Left forelimb (tissue), 1 donor: ENCODE data around the gene EDAR.

Source experiments
- DNase-seq: peaks from one replicate; pipeline ENCODE4 v3.0.0-alpha.2; 2018; ENCODE audit warnings: low spot score

The EDAR gene

DNA sequence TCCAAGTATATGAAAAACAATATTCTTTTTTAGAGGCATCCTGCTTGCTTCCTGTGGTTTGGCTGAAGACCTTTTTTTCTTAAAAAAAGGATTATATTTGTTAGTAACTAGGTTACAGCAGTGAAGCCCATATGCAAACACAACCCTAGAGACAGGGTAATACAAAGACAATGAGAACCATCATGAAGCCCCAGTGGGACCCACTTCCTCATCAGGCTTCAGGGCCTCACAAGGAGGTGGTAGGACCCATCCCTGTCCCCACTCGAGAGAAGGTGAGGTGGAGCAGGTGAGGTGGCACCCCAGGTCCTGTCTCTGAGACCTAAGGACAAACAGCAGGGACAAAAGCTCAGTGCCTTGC lies 80.3 kb downstream of the EDAR start:
- DNase-seq = no peak

DNA sequence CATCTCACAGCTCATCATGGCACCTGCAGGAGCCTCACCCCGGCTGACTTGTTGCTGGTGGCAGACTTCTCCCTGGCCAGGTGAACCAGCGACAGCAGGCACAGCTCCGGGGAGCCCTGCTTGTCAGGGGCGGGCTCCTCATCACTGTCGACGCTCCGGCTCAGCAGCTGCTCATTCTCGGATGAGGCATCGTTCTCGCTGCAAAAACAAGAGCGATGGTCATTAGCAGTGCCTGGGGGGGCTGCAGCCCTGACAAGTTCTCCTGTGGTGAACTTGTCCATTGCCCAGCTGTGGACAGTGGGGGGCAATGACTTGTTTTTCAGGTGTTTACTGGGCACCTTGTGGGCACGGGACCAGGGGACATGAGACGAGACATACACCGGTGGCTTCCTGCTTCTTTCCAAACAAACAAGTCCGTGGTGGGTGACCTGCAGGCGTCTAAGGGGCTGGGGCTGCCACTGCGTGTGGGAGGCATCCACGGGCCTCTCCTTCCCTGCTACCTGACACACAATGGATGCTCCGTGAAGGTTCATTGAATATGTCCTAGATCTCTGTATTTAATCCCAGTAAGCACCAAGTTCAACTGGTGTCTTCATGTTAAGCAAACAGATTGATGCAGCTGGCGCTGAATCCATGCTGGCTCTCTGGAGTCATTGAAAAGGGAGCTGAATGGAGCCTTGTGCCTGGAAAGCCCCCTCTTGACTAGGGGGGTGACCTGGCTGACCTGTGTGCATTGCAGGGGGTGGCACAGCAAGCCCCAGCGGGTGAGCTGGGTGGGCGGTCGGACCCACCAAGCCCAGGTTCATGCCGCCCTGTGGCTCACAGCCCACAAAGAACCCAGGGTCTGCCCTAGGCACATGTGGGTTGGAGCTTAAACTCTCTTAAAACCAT lies 81.0 kb downstream of the EDAR start:
- DNase-seq = no peak

DNA sequence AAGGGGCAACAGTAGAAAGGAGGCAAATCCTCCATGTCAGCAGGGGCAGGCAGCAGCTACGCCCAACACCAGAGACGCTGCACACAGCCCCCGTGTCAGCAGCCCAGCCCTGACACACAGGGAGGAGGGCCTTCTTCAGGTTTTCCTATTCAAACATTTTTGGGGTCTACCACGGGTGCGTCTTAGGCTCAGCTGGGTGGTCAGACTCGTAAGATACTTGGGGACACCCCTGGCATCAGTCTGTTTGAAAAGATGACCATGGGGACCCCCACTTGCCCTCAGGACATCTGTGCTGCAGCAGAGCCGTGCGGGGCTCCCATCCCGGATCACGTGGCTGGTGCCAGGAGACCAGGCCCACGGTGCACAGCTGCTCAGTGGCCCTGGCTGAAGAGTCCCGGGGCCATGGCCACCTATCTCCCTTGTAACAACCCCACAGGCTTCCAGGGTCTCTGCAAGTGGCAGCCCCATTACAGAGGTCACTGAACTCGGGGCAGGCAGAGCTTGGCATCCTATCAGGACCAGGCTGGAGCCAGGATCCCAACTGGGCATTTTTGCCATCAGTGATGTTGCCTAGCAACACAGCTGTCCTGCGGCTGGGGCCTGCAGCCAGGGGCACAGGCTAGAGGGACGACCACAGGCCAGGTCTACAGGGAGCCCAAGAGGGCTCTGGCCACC lies 82.5 kb downstream of the EDAR start:
- no peak for DNase-seq

DNA sequence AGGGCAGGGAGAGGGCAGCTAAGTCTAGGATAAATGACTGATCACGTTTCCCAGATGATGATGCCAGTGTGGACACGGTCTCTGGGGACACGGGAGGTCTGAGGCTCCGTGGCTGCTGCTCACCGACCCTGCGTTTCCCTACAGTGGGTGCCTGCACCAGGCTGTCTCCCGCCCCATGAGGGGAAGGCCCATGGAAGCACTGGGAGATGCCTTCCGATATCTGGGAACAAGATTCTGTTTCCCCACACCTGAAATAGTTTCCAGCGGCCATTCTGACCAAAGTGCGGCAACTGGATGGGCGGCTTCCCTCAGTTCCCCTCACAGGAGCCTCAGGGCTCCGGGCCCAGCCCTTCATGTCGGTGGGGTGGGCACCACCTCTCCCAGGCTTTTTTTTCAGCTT lies 83.1 kb downstream of the EDAR start:
- DNase-seq = no peak

DNA sequence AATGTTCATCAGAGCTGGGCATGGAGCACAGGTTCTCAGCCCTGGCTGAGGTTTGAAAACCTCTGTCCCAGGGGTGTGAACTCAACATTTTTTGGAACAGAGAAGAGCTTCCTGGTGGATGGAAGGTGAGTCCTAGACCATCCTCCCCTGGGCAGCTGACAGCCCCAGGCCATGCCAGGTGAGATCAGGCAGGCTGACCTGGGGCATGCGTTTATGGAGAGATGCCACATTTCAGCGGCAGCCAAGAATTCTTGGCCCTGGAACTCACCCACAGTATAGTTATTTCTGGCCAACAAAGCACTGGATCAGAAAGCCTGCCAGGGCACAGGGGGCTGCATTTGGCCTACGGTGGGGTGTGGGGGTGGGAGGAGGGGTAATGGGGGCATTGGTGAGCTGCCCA lies 83.8 kb downstream of the EDAR start:
- DNase-seq = no peak

DNA sequence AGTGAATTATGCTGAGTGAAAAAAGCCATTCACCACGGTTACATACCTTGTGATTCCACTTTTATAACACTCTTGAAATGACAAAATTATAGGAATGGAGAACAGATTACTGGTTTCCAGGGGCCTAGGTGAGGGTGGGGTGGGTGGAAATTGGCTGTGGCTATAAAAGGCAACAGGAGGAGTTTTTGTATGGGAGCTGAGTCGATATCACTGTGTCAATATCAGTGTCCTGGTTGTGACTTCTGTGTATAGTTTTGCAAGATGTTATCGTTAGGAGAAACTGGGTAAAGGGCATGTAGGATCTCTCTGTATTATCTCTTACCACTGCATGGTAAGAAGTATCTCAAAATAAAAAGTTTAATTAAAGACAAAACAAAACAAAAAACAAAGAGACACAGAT lies 84.3 kb downstream of the EDAR start:
- DNase-seq = no peak

DNA sequence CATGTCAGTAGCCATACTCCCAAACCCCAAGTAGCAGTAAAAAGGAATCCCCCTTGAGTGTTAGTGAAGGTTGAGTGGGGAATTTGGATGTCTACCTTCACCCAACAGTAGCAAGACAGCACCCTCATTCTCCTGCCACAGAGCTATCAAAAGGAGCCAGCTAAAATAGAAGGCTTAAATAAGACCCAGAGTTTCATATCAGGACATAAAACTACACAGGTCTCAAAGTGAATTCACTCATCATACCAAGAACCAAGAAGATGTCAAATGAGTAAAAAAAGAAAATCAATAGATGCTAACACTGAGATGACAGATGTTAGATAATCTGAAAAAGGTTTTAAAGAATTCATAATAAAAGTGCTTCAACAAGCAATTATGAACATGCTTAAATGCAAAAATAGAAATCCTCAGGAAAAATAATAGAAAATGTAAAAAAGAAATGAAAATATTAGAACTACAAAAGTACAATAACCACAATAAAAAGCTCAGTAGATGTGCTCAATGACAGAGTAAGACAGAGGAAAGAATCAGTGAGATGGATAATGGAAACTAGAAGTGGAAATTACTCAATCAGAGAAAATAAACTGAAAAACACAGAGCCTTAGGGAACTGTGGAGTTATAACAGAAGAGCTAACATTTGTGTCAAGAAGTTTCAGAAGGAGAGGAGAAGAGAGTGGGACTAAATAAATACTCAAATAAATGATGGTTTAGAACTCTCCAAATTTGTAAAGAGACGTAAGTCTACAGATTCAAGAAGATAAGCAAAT lies 90.5 kb downstream of the EDAR start:
- DNase-seq = no peak

DNA sequence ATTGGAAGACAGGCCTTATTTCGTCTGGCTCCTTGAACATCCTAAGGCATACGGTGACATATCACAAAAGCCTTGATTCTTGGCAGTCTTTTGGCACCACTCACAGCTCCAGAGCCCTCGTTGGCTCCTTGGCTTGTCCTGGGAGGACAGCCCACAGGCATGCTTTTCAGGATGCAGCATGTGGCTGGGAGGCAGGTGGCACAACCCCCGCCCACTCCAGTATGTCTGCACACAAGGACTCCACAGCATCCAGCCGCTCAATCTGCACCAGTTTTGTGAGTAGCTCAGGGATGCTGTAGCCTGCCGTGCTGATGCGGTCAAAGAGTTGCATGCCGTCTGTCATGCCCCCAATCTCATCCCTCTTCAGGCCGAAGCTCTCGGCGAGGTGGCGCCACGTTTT lies 92.3 kb downstream of the EDAR start:
- DNase-seq = no peak

DNA sequence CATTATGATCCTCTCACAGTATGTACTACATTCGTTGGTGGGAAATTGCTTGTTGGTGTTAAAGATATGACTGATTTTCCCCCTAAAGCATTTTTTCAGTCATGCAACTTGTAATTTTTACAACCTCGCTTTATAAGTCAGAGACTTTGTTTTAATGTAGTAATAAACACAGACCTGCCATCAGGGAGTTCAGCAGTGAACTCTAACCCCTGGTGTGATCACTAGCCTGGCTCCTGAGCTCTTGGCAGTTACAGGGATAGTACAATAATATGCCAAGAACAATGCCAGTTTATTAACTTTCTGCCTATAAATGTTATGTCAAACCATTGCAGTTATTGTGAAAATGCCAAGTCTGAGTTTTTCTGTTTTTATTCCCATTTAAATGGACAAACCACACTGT lies 93.8 kb downstream of the EDAR start:
- no peak for DNase-seq

DNA sequence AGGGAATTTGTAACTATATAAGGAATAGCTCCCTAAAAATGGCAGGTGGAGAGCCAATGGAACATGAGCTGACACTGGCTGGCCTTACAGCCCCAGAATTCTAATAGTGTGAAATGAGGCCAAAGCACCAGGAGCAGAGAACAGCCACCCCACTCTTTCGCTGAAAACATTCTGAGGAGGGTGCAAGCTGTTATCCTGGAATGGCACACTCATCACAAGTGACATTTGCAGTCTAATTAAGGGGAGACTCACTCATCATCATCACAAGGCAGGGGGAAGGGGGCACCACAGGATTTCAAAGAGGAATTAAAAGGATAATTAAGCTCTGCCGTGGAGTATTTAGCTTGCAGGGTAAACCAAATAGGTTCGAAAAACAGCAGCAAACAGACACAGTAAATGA lies 94.3 kb downstream of the EDAR start:
- DNase-seq = no peak

DNA sequence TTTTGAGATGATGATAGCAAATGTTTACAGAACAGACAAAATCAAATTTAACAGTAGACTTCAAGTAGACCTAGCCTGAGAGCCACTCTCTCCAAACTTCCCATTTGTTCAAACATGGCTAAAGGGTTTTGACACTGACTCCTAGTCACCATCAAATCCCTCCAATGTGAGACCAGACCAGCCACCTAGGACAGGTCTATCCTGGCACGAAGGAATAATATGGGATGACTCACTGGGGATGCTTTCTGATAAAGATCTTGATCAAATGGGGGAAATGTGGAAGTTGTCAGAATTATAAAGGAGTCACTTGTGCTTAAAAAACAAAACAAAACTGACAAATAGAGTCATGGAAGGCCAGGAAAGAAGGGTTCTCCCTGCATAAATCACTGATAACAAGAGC lies 95.7 kb downstream of the EDAR start:
- no peak for DNase-seq

DNA sequence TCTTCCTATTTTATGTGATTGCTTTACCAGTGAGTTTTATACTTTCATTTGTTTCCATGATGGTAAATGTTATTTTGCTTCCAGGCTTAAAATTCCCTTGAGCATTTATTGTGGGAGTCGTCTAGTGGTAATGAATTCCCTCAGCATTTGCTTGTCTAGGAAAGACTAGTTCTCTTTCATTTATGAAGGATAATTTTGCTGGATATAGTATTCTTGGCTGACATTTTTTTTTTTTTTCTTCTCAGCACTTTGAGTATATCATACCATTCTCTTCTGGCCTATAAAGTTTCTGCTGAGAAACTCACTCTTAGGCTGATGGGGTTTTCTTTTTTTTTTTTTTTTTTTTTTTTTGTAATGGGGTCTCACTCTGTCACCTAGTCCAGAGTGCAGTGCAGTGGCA lies 99.1 kb downstream of the EDAR start:
- no peak for DNase-seq

DNA sequence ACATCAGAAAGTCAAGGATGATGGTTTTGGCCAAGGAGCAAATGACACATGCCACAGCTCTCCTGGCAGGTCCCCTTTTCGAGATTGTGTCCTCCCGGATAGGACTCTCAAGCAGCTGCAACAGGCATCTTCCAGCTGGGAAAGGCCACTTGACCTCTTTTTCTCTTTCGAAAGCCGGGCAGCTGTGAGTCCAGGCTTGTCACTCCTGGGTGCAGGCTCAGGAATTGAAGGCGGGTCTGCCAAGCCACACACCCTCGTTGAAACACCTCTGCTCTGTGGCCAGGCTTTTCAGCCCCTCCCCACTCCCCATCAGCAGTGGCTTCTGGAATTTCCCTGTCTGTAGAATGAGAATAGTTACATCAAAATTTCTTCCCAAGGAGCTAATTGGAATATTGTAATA lies 104.4 kb downstream of the EDAR start:
- DNase-seq = no peak

DNA sequence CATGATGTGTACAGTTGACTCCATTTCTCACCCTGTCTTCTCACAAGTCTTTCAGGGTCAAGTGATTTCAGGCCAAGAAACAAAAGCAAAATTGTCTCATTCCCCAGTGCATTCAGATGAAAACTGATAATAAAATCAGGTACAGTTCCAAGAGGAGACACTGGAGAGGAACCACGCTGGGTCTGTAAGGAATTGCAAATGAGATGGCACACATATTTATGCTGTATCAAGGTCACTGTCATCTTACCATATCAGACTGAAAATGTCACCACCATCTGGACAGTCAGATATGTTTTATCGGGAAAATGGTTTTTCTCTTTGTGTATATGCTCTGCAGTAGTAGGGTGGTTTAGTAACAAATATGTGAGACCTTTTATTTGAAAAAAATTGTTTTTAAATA lies 110.7 kb downstream of the EDAR start:
- no peak for DNase-seq

DNA sequence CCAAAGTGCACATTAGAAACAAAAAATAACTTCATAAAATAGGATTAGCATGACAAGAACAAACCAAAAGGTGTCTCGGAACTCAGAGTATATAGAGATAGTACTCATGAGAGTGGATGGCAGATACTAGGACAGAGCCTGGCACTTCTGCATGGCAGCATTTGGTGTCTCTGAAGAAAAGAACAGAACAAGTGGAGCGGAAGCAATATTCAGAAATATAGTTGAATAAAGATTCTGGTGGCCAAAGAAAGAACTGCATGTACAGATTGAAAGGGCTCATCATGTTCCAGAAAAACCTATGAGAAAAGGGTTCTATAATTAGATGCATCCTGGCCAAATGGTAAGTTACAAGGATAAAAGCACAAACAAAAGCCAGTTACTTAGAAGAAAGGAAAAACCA lies 111.5 kb downstream of the EDAR start:
- no peak for DNase-seq

DNA sequence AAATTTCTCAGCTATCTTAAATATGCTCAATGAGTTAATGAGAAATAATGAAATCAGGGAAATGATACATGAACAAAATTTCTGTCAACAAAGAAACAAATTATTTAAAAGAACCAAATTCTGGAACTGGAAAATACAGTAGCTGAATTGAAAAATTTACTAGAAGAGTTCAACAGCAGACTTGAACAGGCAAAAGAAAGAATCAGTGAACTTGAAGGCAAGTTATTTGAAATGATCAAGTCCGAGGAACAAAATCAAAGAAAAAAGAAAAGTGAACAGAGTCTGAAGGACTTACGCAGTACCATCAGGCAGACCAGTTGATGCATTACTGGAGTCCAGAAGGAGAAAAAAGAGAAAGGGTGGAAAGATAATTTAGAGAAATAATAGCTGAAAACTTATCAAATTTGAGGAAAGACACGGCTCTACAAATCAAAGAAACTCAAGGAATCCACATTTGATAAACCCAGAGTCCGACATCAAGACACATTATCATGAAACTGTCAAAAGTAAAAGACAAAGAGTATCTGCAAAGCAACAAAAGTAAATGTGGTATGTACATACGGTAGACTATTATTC lies 118.9 kb downstream of the EDAR start:
- no peak for DNase-seq

DNA sequence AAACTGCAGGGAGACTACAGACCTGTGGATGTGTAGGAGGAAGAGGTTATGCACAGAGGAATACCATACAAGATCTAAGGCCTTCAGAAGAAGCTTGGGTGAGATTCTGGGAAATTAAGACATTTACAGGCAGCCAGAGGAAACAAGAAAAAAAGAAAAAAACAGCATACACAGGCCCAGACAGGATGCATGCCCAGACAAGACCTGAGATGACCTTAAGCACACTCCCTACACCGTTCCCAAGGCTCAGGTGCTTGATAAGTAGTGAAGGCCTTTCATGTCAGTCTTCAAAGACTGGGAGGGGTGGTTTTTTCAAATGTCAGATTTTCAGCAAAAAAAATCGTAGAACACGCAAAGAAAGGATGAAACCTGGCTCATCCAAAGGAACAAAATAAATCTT lies 119.5 kb downstream of the EDAR start:
- DNase-seq = no peak

DNA sequence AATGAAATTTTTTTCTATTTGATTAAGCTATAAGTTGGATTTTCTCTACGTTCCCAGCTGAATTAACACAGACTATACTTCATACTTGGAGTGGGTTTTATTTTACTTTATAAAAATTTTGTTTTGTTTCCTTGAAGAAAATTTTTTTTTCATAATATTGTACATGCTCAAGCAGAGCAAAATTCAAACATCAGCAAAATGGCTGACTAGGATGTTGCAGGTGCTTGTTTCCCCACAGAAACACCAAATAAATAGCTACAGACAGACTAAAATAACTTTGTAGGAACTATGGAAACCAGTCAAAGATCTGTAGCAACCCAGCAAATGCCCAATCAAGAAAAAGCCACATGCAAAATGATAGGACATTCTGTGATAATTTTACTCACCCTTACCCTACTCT lies 120.1 kb downstream of the EDAR start:
- no peak for DNase-seq

DNA sequence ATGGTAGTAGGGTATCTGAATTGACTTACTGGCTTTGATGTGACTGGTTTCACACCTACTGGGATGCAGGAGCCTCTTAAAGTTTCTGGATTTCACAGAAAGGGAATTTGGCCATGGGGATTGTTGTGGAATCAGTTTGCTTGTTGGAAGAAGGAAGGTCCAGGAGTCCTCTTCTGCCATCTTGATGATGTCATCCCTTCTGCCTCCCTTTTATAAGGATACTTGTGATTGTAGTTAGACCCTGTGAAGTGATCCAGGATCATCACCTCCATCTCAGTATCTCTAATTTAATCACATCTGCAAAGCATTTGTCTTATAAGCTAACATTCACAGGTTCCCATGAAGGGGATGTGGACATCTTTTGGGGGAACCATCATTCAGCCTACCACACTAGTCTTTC lies 123.0 kb downstream of the EDAR start:
- DNase-seq = no peak

DNA sequence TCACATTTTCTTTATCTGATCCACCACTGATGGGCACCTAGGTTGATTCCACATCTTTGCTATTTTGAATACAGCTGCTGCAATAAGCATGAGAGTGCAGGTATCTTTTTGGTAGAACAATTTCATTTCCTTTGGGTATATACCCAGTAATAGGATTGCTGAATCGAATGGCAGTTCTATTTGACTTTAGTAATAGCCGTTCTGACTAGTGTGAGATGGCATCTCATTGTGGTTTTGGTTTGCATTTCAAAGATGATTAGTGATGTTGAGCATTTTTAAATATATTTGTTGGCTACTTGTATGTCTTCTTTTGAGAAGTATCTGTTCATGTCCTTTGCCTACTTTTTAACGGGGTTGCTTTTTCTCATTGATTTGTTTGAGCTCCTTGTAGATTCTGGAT lies 130.1 kb downstream of the EDAR start:
- DNase-seq = no peak

DNA sequence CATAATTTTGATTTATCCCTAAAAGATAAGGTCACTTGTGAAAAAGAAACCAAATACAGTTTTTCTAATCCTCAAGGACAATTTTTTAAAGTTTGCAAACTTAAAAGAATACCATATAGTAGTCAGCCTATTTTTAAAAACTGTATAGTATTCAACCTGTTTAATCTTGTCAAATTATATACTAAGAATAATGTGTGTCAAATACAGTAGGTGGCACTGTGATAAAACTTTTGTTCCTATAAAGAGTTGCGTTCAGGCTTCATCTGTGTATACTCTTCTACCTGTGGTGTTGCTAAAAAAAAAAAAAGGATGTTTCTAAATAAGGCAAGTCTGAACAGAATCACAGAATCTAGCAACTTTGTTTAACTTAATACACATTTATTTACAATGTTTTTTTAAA lies 133.8 kb downstream of the EDAR start:
- DNase-seq = no peak

DNA sequence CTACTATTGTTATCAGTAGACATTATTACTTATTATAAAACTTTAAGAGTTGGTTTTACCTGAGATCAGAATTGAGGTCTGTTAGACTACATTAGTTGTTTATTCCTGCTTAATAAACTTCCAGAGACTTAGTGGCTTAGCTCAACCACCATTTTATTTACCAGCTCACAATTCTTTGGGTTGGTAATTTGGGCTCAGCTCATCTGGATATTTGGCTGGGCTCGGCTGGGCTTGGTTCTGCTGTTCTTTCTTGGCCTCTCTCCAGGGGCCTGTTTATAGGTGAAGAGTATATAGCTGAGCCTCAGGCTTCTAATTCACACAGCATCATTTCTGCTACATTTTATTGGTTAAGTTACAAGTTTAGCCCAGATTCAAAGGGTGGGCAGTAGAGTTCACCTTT lies 134.5 kb downstream of the EDAR start:
- no peak for DNase-seq

DNA sequence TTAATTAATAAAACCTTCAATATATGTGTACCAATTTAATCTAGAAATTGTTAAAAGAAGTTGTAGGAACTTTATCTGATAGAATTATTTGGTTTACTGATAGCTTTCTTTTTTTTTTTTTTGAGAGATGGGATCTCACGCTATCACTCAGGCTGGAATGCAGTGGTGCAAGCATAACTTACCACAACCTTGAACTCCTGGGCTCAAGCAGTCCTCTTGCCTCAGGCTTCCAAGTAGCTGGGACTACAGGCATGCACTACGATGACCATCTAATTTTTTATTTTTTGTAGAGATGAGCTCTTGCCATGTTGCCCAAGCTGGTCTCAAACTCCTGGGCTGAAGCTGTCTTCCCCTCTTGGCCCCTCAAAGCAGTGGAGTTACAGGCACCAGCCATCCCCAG lies 135.6 kb downstream of the EDAR start:
- DNase-seq = no peak
